Astrocyte of the spinal cord (primary cell): ENCODE measurements around the gene EXOC6B.

Experiments
- DNase-seq: peaks from one replicate; pipeline ENCODE4 v3.0.0; 2011; ENCODE audit warnings: low read depth, low spot score
- H3K4me3 ChIP-seq: 2 replicates; pipeline ENCODE4 v1.5.1; 2011; ENCODE audit warnings: low read depth, mild to moderate bottlenecking, low read length, moderate library complexity
- in situ Hi-C: cut with HindIII; loops from 2 replicates; pipeline ENCODE4 v1.10.0; 2017; ENCODE audit warnings: low sequenced_read_pairs
- TF ChIP-seq, protein P1 (sequence below): IDR thresholded peaks from 2 replicates; pipeline ENCODE4 v1.5.1; 2012; ENCODE audit warnings: low read depth, mild to moderate bottlenecking, low read length, inconsistent platforms

Gene EXOC6B

GRCh38 chr2:72144632-72145288, 681.1 kb downstream of the EXOC6B start:
- H3K4me3 ChIP-seq, result peak overlapping the region; percentile 10
- in situ Hi-C loops, result no loop called here
- DNase-seq, result no peak
- TF ChIP-seq, protein P1, sequence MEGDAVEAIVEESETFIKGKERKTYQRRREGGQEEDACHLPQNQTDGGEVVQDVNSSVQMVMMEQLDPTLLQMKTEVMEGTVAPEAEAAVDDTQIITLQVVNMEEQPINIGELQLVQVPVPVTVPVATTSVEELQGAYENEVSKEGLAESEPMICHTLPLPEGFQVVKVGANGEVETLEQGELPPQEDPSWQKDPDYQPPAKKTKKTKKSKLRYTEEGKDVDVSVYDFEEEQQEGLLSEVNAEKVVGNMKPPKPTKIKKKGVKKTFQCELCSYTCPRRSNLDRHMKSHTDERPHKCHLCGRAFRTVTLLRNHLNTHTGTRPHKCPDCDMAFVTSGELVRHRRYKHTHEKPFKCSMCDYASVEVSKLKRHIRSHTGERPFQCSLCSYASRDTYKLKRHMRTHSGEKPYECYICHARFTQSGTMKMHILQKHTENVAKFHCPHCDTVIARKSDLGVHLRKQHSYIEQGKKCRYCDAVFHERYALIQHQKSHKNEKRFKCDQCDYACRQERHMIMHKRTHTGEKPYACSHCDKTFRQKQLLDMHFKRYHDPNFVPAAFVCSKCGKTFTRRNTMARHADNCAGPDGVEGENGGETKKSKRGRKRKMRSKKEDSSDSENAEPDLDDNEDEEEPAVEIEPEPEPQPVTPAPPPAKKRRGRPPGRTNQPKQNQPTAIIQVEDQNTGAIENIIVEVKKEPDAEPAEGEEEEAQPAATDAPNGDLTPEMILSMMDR, result no peak

GRCh38 chr2:72144274-72144631, 681.6 kb downstream of the EXOC6B start:
- TF ChIP-seq, protein P1, result no peak
- in situ Hi-C loops, result no loop called here
- no peak for DNase-seq
- no peak overlapping the region for H3K4me3 ChIP-seq

GRCh38 chr2:72143441-72144273, 682.2 kb downstream of the EXOC6B start:
- in situ Hi-C loops, result no loop called here
- TF ChIP-seq, protein P1, result no peak
- no peak overlapping the region for H3K4me3 ChIP-seq
- no peak for DNase-seq

GRCh38 chr2:72142570-72143440, 683.0 kb downstream of the EXOC6B start:
- in situ Hi-C loops, result no loop called here
- TF ChIP-seq, protein P1, result no peak
- no peak overlapping the region for H3K4me3 ChIP-seq
- no peak for DNase-seq

DNA sequence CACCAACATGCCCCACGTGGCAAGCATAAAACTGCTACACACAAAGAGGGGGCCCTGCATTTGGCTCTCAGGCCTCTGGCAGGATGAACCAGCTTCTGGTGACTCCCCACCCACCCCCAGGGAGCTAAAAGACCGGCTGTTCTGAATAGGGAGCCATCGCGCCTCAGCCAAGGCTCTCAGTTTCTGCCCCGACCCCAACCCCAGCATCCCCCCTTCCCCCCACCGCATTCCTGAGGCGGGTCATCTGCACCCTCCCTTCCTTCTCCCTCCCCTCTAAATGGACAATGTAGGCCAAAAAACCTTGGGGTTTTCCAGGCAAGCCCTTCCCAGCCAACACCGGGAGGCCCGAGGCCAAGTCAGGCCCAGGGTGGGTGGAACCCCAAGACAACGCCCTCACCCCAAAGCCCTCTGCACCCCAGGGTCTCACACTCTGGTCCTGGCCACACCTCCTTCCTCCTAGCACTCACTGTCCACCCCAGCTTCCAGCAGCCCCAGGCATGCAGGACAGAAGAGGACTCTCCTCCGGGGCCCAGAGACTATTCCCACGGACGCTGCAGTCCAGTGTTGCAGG, 683.9 kb downstream of the EXOC6B start:
- no peak overlapping the region for H3K4me3 ChIP-seq
- TF ChIP-seq, protein P1, result no peak
- DNase-seq, result no peak
- in situ Hi-C loops, result no loop called here

- TF ChIP-seq, protein P1, result no peak
- H3K4me3 ChIP-seq, result no peak overlapping the region
- DNase-seq, result no peak
- in situ Hi-C loops, result no loop called here
Measured at GRCh38 chr2:72141032-72141645, 684.7 kb downstream of the EXOC6B start.
